ENCODE results near the gene GLG1.
A peak's percentile ranks its signal among the peaks of the same experiment; 100 is the strongest.
"Not testable (repeated sequence)": the region's sequence is repeated elsewhere in the genome, so short reads cannot be mapped to it uniquely, and the experiment has no call there.

The GLG1 gene

DNA sequence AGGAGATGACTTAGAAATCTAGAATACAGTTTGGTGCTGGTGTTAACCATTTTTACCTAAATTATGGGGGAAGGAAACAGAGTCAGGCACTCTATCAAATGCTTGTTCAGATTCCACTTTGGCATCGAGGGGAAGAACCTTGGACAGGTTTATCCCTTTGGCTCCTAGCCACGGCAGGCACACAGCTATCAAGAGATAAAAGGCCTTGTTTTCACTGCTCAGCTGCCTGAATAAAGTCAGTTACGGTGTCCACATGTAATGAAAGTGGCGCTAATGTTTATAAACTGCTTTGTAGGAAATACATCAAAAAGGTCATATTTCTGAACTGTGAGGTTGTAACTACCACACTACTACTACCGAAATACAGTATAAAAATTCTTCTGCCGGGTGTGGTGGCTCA, 66.3 kb downstream of the GLG1 start:
- ATAC-seq = not testable (repeated sequence)

GRCh38 chr16:74538801-74539200, 68.1 kb downstream of the GLG1 start:
- ATAC-seq = not testable (repeated sequence)

DNA sequence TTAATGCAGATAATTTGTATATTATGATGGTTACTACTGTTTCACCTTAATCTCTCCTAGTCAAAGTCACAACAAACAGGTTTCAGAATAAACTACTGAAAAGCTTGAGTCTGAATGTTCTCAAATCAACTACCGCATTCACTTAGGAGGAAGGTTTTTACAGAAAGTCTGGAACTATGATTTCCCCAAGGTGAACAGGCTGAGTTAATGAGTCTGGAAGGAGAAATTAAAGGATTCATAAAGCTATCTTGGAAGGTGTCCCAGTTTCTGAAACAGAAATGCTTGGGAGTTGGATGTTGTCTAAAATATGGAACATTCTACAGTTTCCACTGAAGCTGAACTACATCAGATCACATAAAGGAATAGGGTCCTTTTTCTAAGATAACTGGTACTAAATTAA, 69.2 kb downstream of the GLG1 start:
- not testable (repeated sequence) for ATAC-seq

DNA sequence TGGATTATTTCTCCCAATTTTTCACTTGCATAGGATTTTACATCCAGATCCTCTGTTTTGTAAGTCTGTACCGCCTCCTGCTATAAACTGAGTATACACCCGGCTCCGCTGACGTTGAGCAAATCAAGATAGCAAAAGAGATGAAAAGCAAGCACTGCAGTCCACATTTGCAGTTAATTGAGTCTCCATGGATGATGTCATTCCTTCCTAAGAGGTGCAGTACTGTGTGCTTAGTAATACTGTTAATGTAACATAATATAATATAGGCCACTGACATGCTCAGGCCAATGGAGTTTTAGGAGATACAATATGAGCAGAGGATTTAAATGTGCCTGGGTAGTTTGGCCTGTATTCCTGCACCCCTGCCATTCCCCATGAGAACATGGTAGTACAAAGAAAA, 72.3 kb downstream of the GLG1 start:
- TF ChIP-seq ISL1 (CRISPR knock-in tag; IDR thresholded peaks at IDR 0.05) (peak; percentile 60), TCF4 (CRISPR knock-in tag; IDR thresholded peaks at IDR 0.05; ENCODE audit: borderline replicate concordance) (peak; percentile 33; the same call in 1 of the 2 replicates), CREB5 (CRISPR knock-in tag; IDR thresholded peaks at IDR 0.05; ENCODE audit: low read depth) (peak; percentile 89)
- TF ChIP-seq, protein P1, sequence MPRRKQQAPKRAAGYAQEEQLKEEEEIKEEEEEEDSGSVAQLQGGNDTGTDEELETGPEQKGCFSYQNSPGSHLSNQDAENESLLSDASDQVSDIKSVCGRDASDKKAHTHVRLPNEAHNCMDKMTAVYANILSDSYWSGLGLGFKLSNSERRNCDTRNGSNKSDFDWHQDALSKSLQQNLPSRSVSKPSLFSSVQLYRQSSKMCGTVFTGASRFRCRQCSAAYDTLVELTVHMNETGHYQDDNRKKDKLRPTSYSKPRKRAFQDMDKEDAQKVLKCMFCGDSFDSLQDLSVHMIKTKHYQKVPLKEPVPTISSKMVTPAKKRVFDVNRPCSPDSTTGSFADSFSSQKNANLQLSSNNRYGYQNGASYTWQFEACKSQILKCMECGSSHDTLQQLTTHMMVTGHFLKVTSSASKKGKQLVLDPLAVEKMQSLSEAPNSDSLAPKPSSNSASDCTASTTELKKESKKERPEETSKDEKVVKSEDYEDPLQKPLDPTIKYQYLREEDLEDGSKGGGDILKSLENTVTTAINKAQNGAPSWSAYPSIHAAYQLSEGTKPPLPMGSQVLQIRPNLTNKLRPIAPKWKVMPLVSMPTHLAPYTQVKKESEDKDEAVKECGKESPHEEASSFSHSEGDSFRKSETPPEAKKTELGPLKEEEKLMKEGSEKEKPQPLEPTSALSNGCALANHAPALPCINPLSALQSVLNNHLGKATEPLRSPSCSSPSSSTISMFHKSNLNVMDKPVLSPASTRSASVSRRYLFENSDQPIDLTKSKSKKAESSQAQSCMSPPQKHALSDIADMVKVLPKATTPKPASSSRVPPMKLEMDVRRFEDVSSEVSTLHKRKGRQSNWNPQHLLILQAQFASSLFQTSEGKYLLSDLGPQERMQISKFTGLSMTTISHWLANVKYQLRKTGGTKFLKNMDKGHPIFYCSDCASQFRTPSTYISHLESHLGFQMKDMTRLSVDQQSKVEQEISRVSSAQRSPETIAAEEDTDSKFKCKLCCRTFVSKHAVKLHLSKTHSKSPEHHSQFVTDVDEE (CRISPR knock-in tag; IDR thresholded peaks at IDR 0.05) = 0 out of 2 replicates have a peak, but pooled peaks have one; percentile 25
- ATAC-seq = peak; percentile 99

DNA sequence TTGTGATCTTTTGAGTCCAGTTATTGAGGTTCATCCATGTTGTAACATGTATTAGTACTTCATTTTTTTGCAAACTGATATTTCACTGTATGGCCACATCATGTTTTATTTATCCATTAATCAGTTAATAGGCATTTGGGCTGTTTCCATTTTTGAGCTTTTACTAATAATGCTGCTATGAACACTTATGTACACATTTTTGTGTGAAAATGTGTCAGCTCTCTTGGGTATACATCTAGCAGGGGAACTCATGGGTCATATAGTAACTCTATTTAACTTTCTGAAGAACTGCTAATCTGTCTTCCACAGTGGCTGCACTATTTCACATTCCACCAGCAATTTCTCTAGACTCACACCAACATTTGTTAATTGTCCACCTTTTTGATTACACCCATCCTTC, 82.0 kb downstream of the GLG1 start:
- no peak for ATAC-seq
- TF ChIP-seq OSR1 (CRISPR knock-in tag; IDR thresholded peaks at IDR 0.05) = no peak

DNA sequence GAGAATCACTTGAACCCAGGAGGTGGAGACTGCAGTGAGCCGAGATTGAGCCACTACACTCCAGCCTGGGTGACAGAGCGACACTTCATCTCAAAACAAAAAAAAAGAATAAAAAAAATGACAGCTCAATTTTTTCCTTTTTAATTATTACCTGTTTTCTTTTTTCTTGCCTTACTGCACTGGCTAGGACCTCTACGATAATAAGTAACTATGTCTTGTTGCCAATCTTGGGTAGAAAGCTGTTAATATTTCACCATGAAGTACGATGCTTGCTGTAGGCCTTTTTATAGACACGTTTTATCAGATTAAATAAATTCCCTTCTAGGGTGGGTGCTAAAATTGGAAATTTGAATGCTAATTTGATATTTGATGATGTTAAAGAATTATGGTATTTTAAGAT, 82.8 kb downstream of the GLG1 start:
- ATAC-seq = no peak
- TF ChIP-seq SNAI2 (CRISPR knock-in tag; IDR thresholded peaks at IDR 0.05) (no peak), ISL1 (CRISPR knock-in tag; IDR thresholded peaks at IDR 0.05) (no peak), CSDC2 (CRISPR knock-in tag; IDR thresholded peaks at IDR 0.05) (no peak), TOX (CRISPR knock-in tag; IDR thresholded peaks at IDR 0.05; ENCODE audit: borderline replicate concordance) (no peak), ZNF70 (CRISPR knock-in tag; IDR thresholded peaks at IDR 0.05) (no peak), ZFP30 (CRISPR knock-in tag; IDR thresholded peaks at IDR 0.05) (no peak)
- TF ChIP-seq, protein P2, sequence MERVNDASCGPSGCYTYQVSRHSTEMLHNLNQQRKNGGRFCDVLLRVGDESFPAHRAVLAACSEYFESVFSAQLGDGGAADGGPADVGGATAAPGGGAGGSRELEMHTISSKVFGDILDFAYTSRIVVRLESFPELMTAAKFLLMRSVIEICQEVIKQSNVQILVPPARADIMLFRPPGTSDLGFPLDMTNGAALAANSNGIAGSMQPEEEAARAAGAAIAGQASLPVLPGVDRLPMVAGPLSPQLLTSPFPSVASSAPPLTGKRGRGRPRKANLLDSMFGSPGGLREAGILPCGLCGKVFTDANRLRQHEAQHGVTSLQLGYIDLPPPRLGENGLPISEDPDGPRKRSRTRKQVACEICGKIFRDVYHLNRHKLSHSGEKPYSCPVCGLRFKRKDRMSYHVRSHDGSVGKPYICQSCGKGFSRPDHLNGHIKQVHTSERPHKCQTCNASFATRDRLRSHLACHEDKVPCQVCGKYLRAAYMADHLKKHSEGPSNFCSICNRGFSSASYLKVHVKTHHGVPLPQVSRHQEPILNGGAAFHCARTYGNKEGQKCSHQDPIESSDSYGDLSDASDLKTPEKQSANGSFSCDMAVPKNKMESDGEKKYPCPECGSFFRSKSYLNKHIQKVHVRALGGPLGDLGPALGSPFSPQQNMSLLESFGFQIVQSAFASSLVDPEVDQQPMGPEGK (CRISPR knock-in tag; IDR thresholded peaks at IDR 0.05; ENCODE audit: borderline replicate concordance) = no peak

GRCh38 chr16:74523706-74524105, 83.2 kb downstream of the GLG1 start:
- ATAC-seq = not testable (repeated sequence)

DNA sequence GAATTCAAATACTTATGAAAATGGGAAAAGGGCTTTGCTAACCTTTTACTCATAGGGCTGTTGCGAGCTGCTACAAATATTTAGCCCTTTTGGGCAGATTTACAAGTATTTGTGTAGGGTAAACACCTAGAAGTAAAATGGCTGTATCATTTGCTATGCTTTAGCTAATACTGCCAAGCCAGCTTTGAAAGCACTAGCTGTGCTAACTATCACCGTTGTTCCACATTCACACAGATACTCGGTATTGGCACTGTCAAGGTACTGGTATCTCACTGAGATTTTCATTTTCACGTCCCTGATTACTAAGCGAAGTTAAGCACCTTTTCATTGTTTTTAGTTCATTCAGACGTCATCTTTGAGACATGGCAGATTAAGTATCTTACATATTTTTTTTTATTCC, 84.8 kb downstream of the GLG1 start:
- ATAC-seq = peak; percentile 27; the same call in 2 of the 3 replicates
- TF ChIP-seq, protein P3, sequence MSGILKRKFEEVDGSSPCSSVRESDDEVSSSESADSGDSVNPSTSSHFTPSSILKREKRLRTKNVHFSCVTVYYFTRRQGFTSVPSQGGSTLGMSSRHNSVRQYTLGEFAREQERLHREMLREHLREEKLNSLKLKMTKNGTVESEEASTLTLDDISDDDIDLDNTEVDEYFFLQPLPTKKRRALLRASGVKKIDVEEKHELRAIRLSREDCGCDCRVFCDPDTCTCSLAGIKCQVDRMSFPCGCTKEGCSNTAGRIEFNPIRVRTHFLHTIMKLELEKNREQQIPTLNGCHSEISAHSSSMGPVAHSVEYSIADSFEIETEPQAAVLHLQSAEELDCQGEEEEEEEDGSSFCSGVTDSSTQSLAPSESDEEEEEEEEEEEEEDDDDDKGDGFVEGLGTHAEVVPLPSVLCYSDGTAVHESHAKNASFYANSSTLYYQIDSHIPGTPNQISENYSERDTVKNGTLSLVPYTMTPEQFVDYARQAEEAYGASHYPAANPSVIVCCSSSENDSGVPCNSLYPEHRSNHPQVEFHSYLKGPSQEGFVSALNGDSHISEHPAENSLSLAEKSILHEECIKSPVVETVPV (CRISPR knock-in tag; IDR thresholded peaks at IDR 0.05) = no peak
- TF ChIP-seq ZFP3 (CRISPR knock-in tag; IDR thresholded peaks at IDR 0.05) = no peak
- no peak for TF ChIP-seq TCF4 (CRISPR knock-in tag; IDR thresholded peaks at IDR 0.05; ENCODE audit: borderline replicate concordance)
- TF ChIP-seq ISL1 (CRISPR knock-in tag; IDR thresholded peaks at IDR 0.05) = no peak
- no peak for TF ChIP-seq OSR1 (CRISPR knock-in tag; IDR thresholded peaks at IDR 0.05)
- no peak for TF ChIP-seq CSDC2 (CRISPR knock-in tag; IDR thresholded peaks at IDR 0.05)
- no peak for TF ChIP-seq ZNF565 (CRISPR knock-in tag; conservative IDR thresholded peaks at IDR 0.05; ENCODE audit: low read depth)
- no peak for TF ChIP-seq PPARA (CRISPR knock-in tag; IDR thresholded peaks at IDR 0.05; ENCODE audit: borderline replicate concordance)
- TF ChIP-seq TOX (CRISPR knock-in tag; IDR thresholded peaks at IDR 0.05; ENCODE audit: borderline replicate concordance) = no peak
- TF ChIP-seq SNAI2 (CRISPR knock-in tag; IDR thresholded peaks at IDR 0.05) = no peak

Data from SK-N-SH treated with all-trans-retinoic acid at 6 μM for 48 hours (cell line).